ENCODE results near the gene CDH6. TPM values are rescaled to one million over a fixed set of nuclear protein-coding genes. Genes with fewer than 3 reads are reported as not detected.

CDH6 gene
- total RNA-seq, 1 donor from 2014 or later = not detected

DNA sequence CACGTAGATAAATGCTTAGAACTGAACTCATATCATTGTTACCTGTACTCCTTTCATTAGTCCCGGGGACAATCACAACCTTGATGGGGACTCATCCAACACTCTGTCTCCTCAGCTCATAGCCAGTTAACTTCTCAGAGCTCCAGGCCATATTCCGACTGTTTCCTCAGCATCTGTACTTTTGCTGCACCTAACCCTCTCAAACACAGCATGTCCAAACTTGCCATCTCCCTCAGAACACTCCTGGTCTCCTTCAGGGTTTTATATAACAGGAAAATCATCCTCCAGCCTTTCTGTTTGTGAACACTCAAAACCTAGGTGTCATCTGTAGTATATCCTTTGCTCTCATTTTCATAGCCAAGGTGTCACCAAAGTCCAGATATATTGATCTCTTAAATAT is 150.5 kb downstream of the CDH6 start:
- DNase-seq (no peak), ATAC-seq (ENCODE audit: low read depth) (no peak)
- POLR2A ChIA-PET = no interaction called here
- H3K4me1 Mint-ChIP-seq = no peaks in the 10 kb centered on the region
- intact Hi-C loops (cut with micrococcal nuclease) = no loop called here
- CTCF ChIA-PET = no interaction called here
- H3K36me3 Mint-ChIP-seq (ENCODE audit: low read depth) = no peaks in the 10 kb centered on the region
- no peaks in the 10 kb centered on the region for H3K27me3 Mint-ChIP-seq
- H3K4me3 Mint-ChIP-seq = no peak overlapping the region
- no peak overlapping the region for H3K27ac Mint-ChIP-seq
- TF ChIP-seq, protein P1, sequence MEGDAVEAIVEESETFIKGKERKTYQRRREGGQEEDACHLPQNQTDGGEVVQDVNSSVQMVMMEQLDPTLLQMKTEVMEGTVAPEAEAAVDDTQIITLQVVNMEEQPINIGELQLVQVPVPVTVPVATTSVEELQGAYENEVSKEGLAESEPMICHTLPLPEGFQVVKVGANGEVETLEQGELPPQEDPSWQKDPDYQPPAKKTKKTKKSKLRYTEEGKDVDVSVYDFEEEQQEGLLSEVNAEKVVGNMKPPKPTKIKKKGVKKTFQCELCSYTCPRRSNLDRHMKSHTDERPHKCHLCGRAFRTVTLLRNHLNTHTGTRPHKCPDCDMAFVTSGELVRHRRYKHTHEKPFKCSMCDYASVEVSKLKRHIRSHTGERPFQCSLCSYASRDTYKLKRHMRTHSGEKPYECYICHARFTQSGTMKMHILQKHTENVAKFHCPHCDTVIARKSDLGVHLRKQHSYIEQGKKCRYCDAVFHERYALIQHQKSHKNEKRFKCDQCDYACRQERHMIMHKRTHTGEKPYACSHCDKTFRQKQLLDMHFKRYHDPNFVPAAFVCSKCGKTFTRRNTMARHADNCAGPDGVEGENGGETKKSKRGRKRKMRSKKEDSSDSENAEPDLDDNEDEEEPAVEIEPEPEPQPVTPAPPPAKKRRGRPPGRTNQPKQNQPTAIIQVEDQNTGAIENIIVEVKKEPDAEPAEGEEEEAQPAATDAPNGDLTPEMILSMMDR (IDR thresholded peaks at IDR 0.05) = no peak
- H3K9me3 Mint-ChIP-seq = no peaks in the 10 kb centered on the region

GRCh38 chr5:31346896-31347551 is 153.5 kb downstream of the CDH6 start:
- no peaks in the 10 kb centered on the region for H3K27me3 Mint-ChIP-seq
- intact Hi-C loops (cut with micrococcal nuclease) = no loop called here
- no peak overlapping the region for H3K4me3 Mint-ChIP-seq
- H3K27ac Mint-ChIP-seq = no peak overlapping the region
- TF ChIP-seq, protein P1 (IDR thresholded peaks at IDR 0.05) = no peak
- no peaks in the 10 kb centered on the region for H3K36me3 Mint-ChIP-seq (ENCODE audit: low read depth)
- no peak for ATAC-seq (ENCODE audit: low read depth)
- ChIA-PET CTCF (no interaction called here), POLR2A (interaction anchor here (0.7 kb wide), 1 partner anchor 1613 kb away, joined by 5 read pairs; no protein-coding TSS in a partner anchor)
- DNase-seq = no peak
- no peaks in the 10 kb centered on the region for H3K9me3 Mint-ChIP-seq
- no peaks in the 10 kb centered on the region for H3K4me1 Mint-ChIP-seq

DNA sequence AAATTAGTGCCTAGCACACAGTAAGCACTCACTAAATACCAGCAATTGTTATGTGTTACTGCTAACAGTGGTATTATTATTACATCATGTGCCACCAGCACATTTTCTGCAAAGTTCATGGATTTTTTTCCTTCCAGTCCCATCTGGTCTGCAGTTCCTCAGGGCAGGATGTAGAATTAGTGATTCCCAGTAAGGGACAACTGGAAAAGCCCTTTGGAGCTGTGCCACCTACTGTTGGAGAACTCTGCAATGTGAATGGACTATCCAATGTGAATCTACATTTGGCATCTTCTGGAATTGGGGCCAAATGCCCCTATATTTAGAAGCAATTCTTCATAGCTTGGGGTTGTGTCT is 154.0 kb downstream of the CDH6 start:
- DNase-seq = no peak
- no peak overlapping the region for H3K27ac Mint-ChIP-seq
- intact Hi-C loops (cut with micrococcal nuclease) = no loop called here
- no peaks in the 10 kb centered on the region for H3K36me3 Mint-ChIP-seq (ENCODE audit: low read depth)
- no peaks in the 10 kb centered on the region for H3K9me3 Mint-ChIP-seq
- CTCF ChIA-PET = no interaction called here
- H3K4me1 Mint-ChIP-seq = no peaks in the 10 kb centered on the region
- POLR2A ChIA-PET = no interaction called here
- H3K4me3 Mint-ChIP-seq = no peak overlapping the region
- no peak for ATAC-seq (ENCODE audit: low read depth)
- no peaks in the 10 kb centered on the region for H3K27me3 Mint-ChIP-seq
- TF ChIP-seq, protein P1 (IDR thresholded peaks at IDR 0.05) = no peak

- no peak overlapping the region for H3K27ac Mint-ChIP-seq
- CTCF ChIA-PET = no interaction called here
- H3K27me3 Mint-ChIP-seq = no peaks in the 10 kb centered on the region
Observed at GRCh38 chr5:31350395-31350794, 156.9 kb downstream of the CDH6 start.

DNA sequence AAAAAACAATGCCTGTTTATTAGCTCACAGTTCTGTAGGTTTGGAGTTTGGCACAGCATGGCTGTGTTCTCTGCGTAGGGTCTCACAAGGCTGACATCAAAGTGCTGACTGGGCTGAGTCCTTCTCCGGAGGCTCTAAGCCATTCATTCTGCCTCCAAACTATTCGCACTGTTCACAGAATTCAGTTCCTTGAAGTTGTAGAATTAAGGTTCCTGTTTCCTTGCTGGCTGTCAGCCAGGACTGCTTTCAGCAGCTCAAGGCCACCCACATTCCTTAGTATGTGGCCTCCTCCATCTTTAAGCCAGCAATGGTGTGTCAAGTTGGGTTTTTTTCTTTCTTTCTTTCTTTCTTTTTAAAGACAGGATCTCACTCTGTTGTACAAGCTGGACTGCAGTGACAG is 161.9 kb downstream of the CDH6 start:
- TF ChIP-seq, protein P1 (IDR thresholded peaks at IDR 0.05) = no peak

More at GRCh38 chr5:31350395-31350794, 156.9 kb downstream of the CDH6 start:
- Mint-ChIP-seq H3K9me3 (no peaks in the 10 kb centered on the region), H3K4me1 (no peaks in the 10 kb centered on the region), H3K36me3 (ENCODE audit: low read depth) (no peaks in the 10 kb centered on the region), H3K4me3 (no peak overlapping the region)
- POLR2A ChIA-PET = no interaction called here
- DNase-seq (no peak), ATAC-seq (ENCODE audit: low read depth) (no peak)
- TF ChIP-seq, protein P1 (IDR thresholded peaks at IDR 0.05) = no peak
- intact Hi-C loops (cut with micrococcal nuclease) = no loop called here

More for the DNA sequence above, 161.9 kb downstream of the CDH6 start:
- no peaks in the 10 kb centered on the region for H3K36me3 Mint-ChIP-seq (ENCODE audit: low read depth)
- DNase-seq (no peak), ATAC-seq (ENCODE audit: low read depth) (no peak)
- POLR2A ChIA-PET = no interaction called here
- H3K4me3 Mint-ChIP-seq = no peak overlapping the region
- intact Hi-C loops (cut with micrococcal nuclease) = no loop called here
- H3K27me3 Mint-ChIP-seq = no peaks in the 10 kb centered on the region
- H3K27ac Mint-ChIP-seq = no peak overlapping the region
- CTCF ChIA-PET = no interaction called here
- H3K4me1 Mint-ChIP-seq = no peaks in the 10 kb centered on the region
- H3K9me3 Mint-ChIP-seq = peaks cover 4% of the 10 kb centered on the region

All from activated B cell treated with CpG ODN at 0.5 μM for 24 hours (primary cell).